WTC11 (cell line): ENCODE measurements around the gene TSR3. TPM values are rescaled to one million over a fixed set of nuclear protein-coding genes. Genes with fewer than 3 reads are reported as not detected.

Experiments used
- ATAC-seq: fragments of 200-7000 bp; cut with Tn5 transposase; 2 replicates; pipeline ENCODE4 v1.10.0; 2021; ENCODE audit warnings: mild to moderate bottlenecking, moderate library complexity
- CTCF ChIA-PET: fragments of 300-600 bp; sonication (Branson Sonifier 250); formaldehyde crosslinking; loops from one replicate; lab custom pipeline; 2021; ENCODE audit warnings: antibody characterized with exemption; lab: Charles Lee
- POLR2A ChIA-PET: fragments of 350-600 bp; sonication (Branson Sonifier 250); formaldehyde crosslinking; loops from one replicate; lab custom pipeline; 2021; ENCODE audit warnings: antibody characterized with exemption; lab: Charles Lee
- DNase-seq: peaks from one replicate; pipeline ENCODE4 v3.0.0; 2021; ENCODE audit warnings: low spot score
- H3K27ac Mint-ChIP-seq: 2 replicates; pipeline ENCODE4 v1.8.0; 2021; ENCODE audit warnings: mixed read lengths
- H3K27me3 Mint-ChIP-seq: 2 replicates; pipeline ENCODE4 v1.8.0; 2021; ENCODE audit warnings: low read depth, mild to moderate bottlenecking, moderate library complexity, mixed read lengths
- H3K36me3 Mint-ChIP-seq: 2 replicates; pipeline ENCODE4 v1.8.0; 2021; ENCODE audit warnings: mixed read lengths
- H3K4me1 Mint-ChIP-seq: 2 replicates; pipeline ENCODE4 v1.8.0; 2022; ENCODE audit warnings: mixed read lengths
- H3K4me3 Mint-ChIP-seq: 2 replicates; pipeline ENCODE4 v1.8.0; 2021; ENCODE audit warnings: mild to moderate bottlenecking, moderate library complexity, mixed read lengths
- H3K9me3 Mint-ChIP-seq: 2 replicates; pipeline ENCODE4 v1.8.0; 2021; ENCODE audit warnings: mixed read lengths
- AFF4 ChIP-seq: sonication (generic); formaldehyde crosslinking; IDR thresholded peaks from 2 replicates; pipeline ENCODE4 v1.8.1; 2023; ENCODE audit warnings: mild to moderate bottlenecking, missing genetic modification reagents, borderline replicate concordance
- ATF2 ChIP-seq: sonication (generic); formaldehyde crosslinking; IDR thresholded peaks from 2 replicates; pipeline ENCODE4 v1.8.1; 2022; ENCODE audit warnings: low read depth, missing genetic modification reagents, borderline replicate concordance
- E2F1 ChIP-seq: sonication (generic); formaldehyde crosslinking; IDR thresholded peaks from 2 replicates; pipeline ENCODE4 v1.8.0; 2022; ENCODE audit warnings: mild to moderate bottlenecking, missing genetic modification reagents
- E2F4 ChIP-seq: sonication (generic); formaldehyde crosslinking; IDR thresholded peaks from 2 replicates; pipeline ENCODE4 v1.8.1; 2022; ENCODE audit warnings: low read depth, mild to moderate bottlenecking, moderate library complexity, missing genetic modification reagents, borderline replicate concordance
- E2F5 ChIP-seq: sonication (generic); formaldehyde crosslinking; IDR thresholded peaks from 2 replicates; pipeline ENCODE4 v1.8.1; 2022; ENCODE audit warnings: mild to moderate bottlenecking, moderate library complexity, missing genetic modification reagents
- ELF4 ChIP-seq: sonication (generic); formaldehyde crosslinking; IDR thresholded peaks from 2 replicates; pipeline ENCODE4 v1.8.1; 2022; ENCODE audit warnings: low read depth, mild to moderate bottlenecking, moderate library complexity, missing genetic modification reagents
- EMX1 ChIP-seq: fragments of 250-450 bp; sonication (Bioruptor Pico); IDR thresholded peaks from 2 replicates; pipeline ENCODE4 v1.8.0; 2021; ENCODE audit warnings: mild to moderate bottlenecking
- ETV6 ChIP-seq: sonication (generic); formaldehyde crosslinking; IDR thresholded peaks from 2 replicates; pipeline ENCODE4 v1.8.1; 2022; ENCODE audit warnings: mild to moderate bottlenecking, missing genetic modification reagents
- FOXJ3 ChIP-seq: sonication (generic); formaldehyde crosslinking; IDR thresholded peaks from 2 replicates; pipeline ENCODE4 v1.9.0; 2021; ENCODE audit warnings: missing genetic modification reagents, mild to moderate bottlenecking, borderline replicate concordance
- HMGA2 ChIP-seq: fragments of 250-450 bp; sonication (Bioruptor Pico); IDR thresholded peaks from 2 replicates; pipeline ENCODE4 v1.4.0; 2021; ENCODE audit warnings: mild to moderate bottlenecking, moderate library complexity
- MAX ChIP-seq: sonication (generic); formaldehyde crosslinking; IDR thresholded peaks from 2 replicates; pipeline ENCODE4 v1.8.0; 2022; ENCODE audit warnings: mild to moderate bottlenecking, missing genetic modification reagents
- NFATC4 ChIP-seq: fragments of 250-450 bp; sonication (Bioruptor Pico); IDR thresholded peaks from 2 replicates; pipeline ENCODE4 v1.9.0; 2021; ENCODE audit warnings: mild to moderate bottlenecking
- NFYB ChIP-seq: sonication (generic); formaldehyde crosslinking; conservative IDR thresholded peaks from 2 replicates; pipeline ENCODE4 v1.8.0; 2022; ENCODE audit warnings: low read depth, missing genetic modification reagents
- OVOL2 ChIP-seq: fragments of 250-450 bp; sonication (Bioruptor Pico); IDR thresholded peaks from 2 replicates; pipeline ENCODE4 v1.9.0; 2021; ENCODE audit warnings: mild to moderate bottlenecking, borderline replicate concordance
- SP1 ChIP-seq: sonication (generic); formaldehyde crosslinking; conservative IDR thresholded peaks from 2 replicates; pipeline ENCODE4 v1.8.1; 2022; ENCODE audit warnings: missing genetic modification reagents
- STAT6 ChIP-seq: sonication (generic); formaldehyde crosslinking; conservative IDR thresholded peaks from 2 replicates; pipeline ENCODE4 v1.8.1; 2023; ENCODE audit warnings: mild to moderate bottlenecking, low read depth, missing genetic modification reagents, moderate library complexity
- TEAD4 ChIP-seq: sonication (generic); formaldehyde crosslinking; IDR thresholded peaks from 2 replicates; pipeline ENCODE4 v1.8.0; 2022; ENCODE audit warnings: mild to moderate bottlenecking, missing genetic modification reagents
- USF1 ChIP-seq: sonication (generic); formaldehyde crosslinking; IDR thresholded peaks from 2 replicates; pipeline ENCODE4 v1.8.0; 2022; ENCODE audit warnings: mild to moderate bottlenecking, missing genetic modification reagents
- ZBTB21 ChIP-seq: sonication (generic); formaldehyde crosslinking; IDR thresholded peaks from 2 replicates; pipeline ENCODE4 v1.8.1; 2023; ENCODE audit warnings: mild to moderate bottlenecking, missing genetic modification reagents, borderline replicate concordance
- ZNF425 ChIP-seq: fragments of 250-450 bp; sonication (Bioruptor Pico); conservative IDR thresholded peaks from 2 replicates; pipeline ENCODE4 v1.9.0; 2021; ENCODE audit warnings: mild to moderate bottlenecking
- total RNA-seq: library from RNA; stranded (reverse); gene quantifications from 3 replicates; pipeline ENCODE4 v1.2.3, GENCODE V29; 2021

The TSR3 gene
- total RNA-seq, 1 experiment from 2014 or later = 66.3 TPM

- POLR2A ChIA-PET = interaction anchor here (0.5 to 1.6 kb wide), 5 partner anchors 16 to 61 kb away, joined by 3 to 6 read pairs (median 4); no protein-coding TSS in a partner anchor
- peaks cover 9% of the 10 kb centered on the region for H3K4me1 Mint-ChIP-seq
- ATAC-seq (peak; percentile 83), DNase-seq (peak; percentile 96)
- no peaks in the 10 kb centered on the region for H3K9me3 Mint-ChIP-seq
- CTCF ChIA-PET = interaction anchor here (0.6 to 1.6 kb wide), 8 partner anchors 8 to 1298 kb away, joined by 3 to 7 read pairs (median 4); no protein-coding TSS in a partner anchor
- H3K4me3 Mint-ChIP-seq = peak within 1 kb of the TSS; percentile 90
- peaks cover 9% of the 10 kb centered on the region; the same call in 1 of the 2 replicates for H3K36me3 Mint-ChIP-seq
- H3K27ac Mint-ChIP-seq = peak within 1 kb of the TSS; percentile 98
- no peaks in the 10 kb centered on the region for H3K27me3 Mint-ChIP-seq
- TF ChIP-seq E2F4 (CRISPR knock-in tag) = no peak; the same call in 1 of the 2 replicates
- peak; percentile 41 for TF ChIP-seq MAX (CRISPR knock-in tag)
- TF ChIP-seq SP1 (CRISPR knock-in tag) = peak; percentile 91
- TF ChIP-seq STAT6 = no peak
- no peak for TF ChIP-seq ETV6 (CRISPR knock-in tag)
- no peak for TF ChIP-seq E2F1 (CRISPR knock-in tag)
- no peak for TF ChIP-seq EMX1
- no peak for TF ChIP-seq E2F5
- no peak for TF ChIP-seq HMGA2
- peak; percentile 80; the same call in 1 of the 2 replicates for TF ChIP-seq TEAD4 (CRISPR knock-in tag)
- TF ChIP-seq USF1 (CRISPR knock-in tag) = peak; percentile 38
- no peak for TF ChIP-seq ELF4
- no peak for TF ChIP-seq ZNF425 (CRISPR knock-in tag)
- TF ChIP-seq NFATC4 = no peak
- no peak for TF ChIP-seq AFF4 (CRISPR knock-in tag)
- TF ChIP-seq FOXJ3 (CRISPR knock-in tag) = no peak
- TF ChIP-seq ATF2 = no peak
- peak; percentile 91 for TF ChIP-seq NFYB (CRISPR knock-in tag)
- no peak for TF ChIP-seq ZBTB21
- TF ChIP-seq OVOL2 = no peak
These were observed 42.4 kb downstream of the TSR3 start, which contains the start of gene UBE2I for GRCh38 chr16:1308977-1309885. TSS of gene UBE2I (plus strand) at chr16:1309636. CDS start at chr16:1314031, 4,395 bp downstream.
